Mucosa of gallbladder (tissue), 1 donor: Measurements from ENCODE around the gene IGSF5. TPM values are rescaled to one million over a fixed set of nuclear protein-coding genes. Genes with fewer than 3 reads are reported as not detected.

Experiments used
- DNase-seq: peaks from one replicate; pipeline ENCODE4 v3.0.0-alpha.2; 2020; ENCODE audit warnings: low spot score
- total RNA-seq: library from RNA; stranded (reverse); gene quantifications from one replicate; pipeline ENCODE4 v1.2.1, GENCODE V29; 2021
- donor health status: DM: no; HTN: no; CAD: no.

IGSF5 gene
- total RNA-seq, 1 donor from 2014 or later, result 0.29 TPM

- no peak for DNase-seq
These were observed 80.3 kb downstream of the IGSF5 start for GRCh38 chr21:39825250-39825649.

- DNase-seq, result no peak
These were observed 89.6 kb downstream of the IGSF5 start for GRCh38 chr21:39834543-39834942.

GRCh38 chr21:39837861-39838359, 92.9 kb downstream of the IGSF5 start:
- DNase-seq, result no peak

GRCh38 chr21:39840373-39841097, 95.6 kb downstream of the IGSF5 start:
- DNase-seq, result no peak

- no peak for DNase-seq
These were observed 97.9 kb downstream of the IGSF5 start for GRCh38 chr21:39842741-39843459.

- DNase-seq, result no peak
These were observed 98.5 kb downstream of the IGSF5 start for GRCh38 chr21:39843483-39843882.

GRCh38 chr21:39843916-39844315, 98.9 kb downstream of the IGSF5 start:
- DNase-seq, result no peak

- DNase-seq, result no peak
These were observed 100.7 kb downstream of the IGSF5 start for GRCh38 chr21:39845571-39846130.

- DNase-seq, result no peak
These were observed 102.9 kb downstream of the IGSF5 start for GRCh38 chr21:39847877-39848276.

- no peak for DNase-seq
These were observed 104.2 kb downstream of the IGSF5 start for GRCh38 chr21:39849014-39849655.

GRCh38 chr21:39850333-39850732, 105.3 kb downstream of the IGSF5 start:
- peak; percentile 61 for DNase-seq

- DNase-seq, result no peak
These were observed 106.1 kb downstream of the IGSF5 start for GRCh38 chr21:39851002-39851618.

Other genes starting within 250 kb of the IGSF5 start
- 48.7 TPM for gene B3GALT5, start 132.2 kb upstream of the IGSF5 start, total RNA-seq
- 3.7 TPM for gene PCP4, start 122.3 kb downstream of the IGSF5 start, total RNA-seq